ENCODE data around the gene AACS.

GRCh38 chr12:125113263-125113662 lies 48.0 kb downstream of the AACS start:
- TF ChIP-seq REST (tag by site-specific recombination; IDR thresholded peaks at IDR 0.05) (no peak), CTCF (tag by site-specific recombination; IDR thresholded peaks at IDR 0.05) (no peak), ZBTB17 (tag by site-specific recombination; IDR thresholded peaks at IDR 0.05) (no peak), ZNF488 (tag by site-specific recombination; IDR thresholded peaks at IDR 0.05) (no peak), RBAK (tag by site-specific recombination; IDR thresholded peaks at IDR 0.05) (no peak), ZFP41 (tag by site-specific recombination; IDR thresholded peaks at IDR 0.05; ENCODE audit: borderline replicate concordance) (no peak), MEIS1 (CRISPR knock-in tag; IDR thresholded peaks at IDR 0.05; ENCODE audit: borderline replicate concordance) (no peak), ZSCAN16 (tag by site-specific recombination; IDR thresholded peaks at IDR 0.05) (no peak), ZNF837 (tag by site-specific recombination; IDR thresholded peaks at IDR 0.05) (no peak), ZNF571 (tag by site-specific recombination; IDR thresholded peaks at IDR 0.05) (no peak), ZNF302 (tag by site-specific recombination; IDR thresholded peaks at IDR 0.05; ENCODE audit: low read depth) (no peak)
